Islet of Langerhans (tissue), 1 donor: ENCODE data around the gene CDK5.
"Not testable (repeated sequence)": the region's sequence is repeated elsewhere in the genome, so short reads cannot be mapped to it uniquely, and the experiment has no call there.

Source experiments
- FAIRE-seq: peaks from one replicate; lab custom pipeline; 2011; peaks lifted over from hg19 to GRCh38; lab: Jason Lieb, UNC

CDK5 gene

GRCh38 chr7:151033864-151034249 is 23.8 kb downstream of the CDK5 start:
- no peak for FAIRE-seq

GRCh38 chr7:151032936-151033863 is 24.5 kb downstream of the CDK5 start:
- no peak for FAIRE-seq

- FAIRE-seq, result no peak
Measured at GRCh38 chr7:151031011-151031410, 26.7 kb downstream of the CDK5 start.

GRCh38 chr7:151028948-151029501 is 28.7 kb downstream of the CDK5 start:
- no peak for FAIRE-seq

GRCh38 chr7:151028131-151028947 is 29.4 kb downstream of the CDK5 start, which contains the start of gene ABCB8:
Gene ABCB8, plus strand, starts transcription at chr7:151028450. Its CDS starts 66 bp downstream, at chr7:151028516.
- no peak for FAIRE-seq

GRCh38 chr7:151027728-151028130 is 30.0 kb downstream of the CDK5 start:
- FAIRE-seq, result not testable (repeated sequence)

GRCh38 chr7:151026771-151027727 is 30.6 kb downstream of the CDK5 start:
- not testable (repeated sequence) for FAIRE-seq

GRCh38 chr7:151025924-151026671 is 31.6 kb downstream of the CDK5 start:
- FAIRE-seq, result no peak

- no peak for FAIRE-seq
Measured at GRCh38 chr7:151024435-151025056, 33.2 kb downstream of the CDK5 start, which contains the start of gene ATG9B. Gene ATG9B, minus strand, starts transcription at chr7:151024494. Its CDS starts 71 bp downstream, at chr7:151024423.

- FAIRE-seq, result no peak
Measured at GRCh38 chr7:151023232-151023631, 34.5 kb downstream of the CDK5 start.

- no peak for FAIRE-seq
Measured at GRCh38 chr7:151020231-151020630, 37.5 kb downstream of the CDK5 start.

- no peak for FAIRE-seq
Measured at GRCh38 chr7:151019130-151019447, 38.6 kb downstream of the CDK5 start.

- no peak for FAIRE-seq
Measured at GRCh38 chr7:151018421-151019129, 39.1 kb downstream of the CDK5 start.

- no peak for FAIRE-seq
Measured at GRCh38 chr7:151017953-151018420, 39.7 kb downstream of the CDK5 start.

- no peak for FAIRE-seq
Measured at GRCh38 chr7:151017370-151017952, 40.2 kb downstream of the CDK5 start.

GRCh38 chr7:151016942-151017341 is 40.8 kb downstream of the CDK5 start:
- no peak for FAIRE-seq

GRCh38 chr7:151016505-151016904 is 41.2 kb downstream of the CDK5 start:
- no peak for FAIRE-seq

- no peak for FAIRE-seq
Measured at GRCh38 chr7:151015967-151016366, 41.7 kb downstream of the CDK5 start.

- FAIRE-seq, result no peak
Measured at GRCh38 chr7:151014950-151015349, 42.7 kb downstream of the CDK5 start.
